Activated T-cell treated with anti-CD3 and anti-CD28 coated beads for 1 hour (primary cell): ENCODE data around the gene MYO1E.
"Not testable (repeated sequence)": the region's sequence is repeated elsewhere in the genome, so short reads cannot be mapped to it uniquely, and the experiment has no call there.

Experiments
- DNase-seq: peaks from one replicate; pipeline ENCODE4 v3.0.0-alpha.2; 2020; ENCODE audit warnings: low read depth

Gene MYO1E

GRCh38 chr15:59350421-59350732, 22.3 kb downstream of the MYO1E start:
- DNase-seq = no peak

GRCh38 chr15:59349680-59350420, 22.8 kb downstream of the MYO1E start:
- DNase-seq = no peak

- DNase-seq = no peak
Measured at GRCh38 chr15:59347915-59348314, 24.8 kb downstream of the MYO1E start.

GRCh38 chr15:59346951-59347350, 25.7 kb downstream of the MYO1E start:
- DNase-seq = no peak

- DNase-seq = no peak
Measured at GRCh38 chr15:59345326-59345725, 27.3 kb downstream of the MYO1E start.

GRCh38 chr15:59344311-59344710, 28.4 kb downstream of the MYO1E start:
- DNase-seq = no peak

GRCh38 chr15:59340325-59340724, 32.3 kb downstream of the MYO1E start:
- DNase-seq = no peak

GRCh38 chr15:59339252-59339672, 33.4 kb downstream of the MYO1E start:
- no peak for DNase-seq

GRCh38 chr15:59338414-59338813, 34.3 kb downstream of the MYO1E start:
- DNase-seq = no peak

GRCh38 chr15:59336725-59337124, 35.9 kb downstream of the MYO1E start:
- not testable (repeated sequence) for DNase-seq

- DNase-seq = no peak
Measured at GRCh38 chr15:59335207-59335786, 37.4 kb downstream of the MYO1E start.

- no peak for DNase-seq
Measured at GRCh38 chr15:59334076-59334415, 38.6 kb downstream of the MYO1E start.

GRCh38 chr15:59333401-59334075, 39.1 kb downstream of the MYO1E start:
- DNase-seq = no peak

- no peak for DNase-seq
Measured at GRCh38 chr15:59332009-59332408, 40.7 kb downstream of the MYO1E start.

- DNase-seq = no peak
Measured at GRCh38 chr15:59330649-59331048, 42.0 kb downstream of the MYO1E start.

- DNase-seq = no peak
Measured at GRCh38 chr15:59329570-59330350, 42.9 kb downstream of the MYO1E start.

- no peak for DNase-seq
Measured at GRCh38 chr15:59329091-59329490, 43.6 kb downstream of the MYO1E start.

GRCh38 chr15:59327942-59328341, 44.7 kb downstream of the MYO1E start:
- DNase-seq = no peak

GRCh38 chr15:59326856-59327255, 45.8 kb downstream of the MYO1E start:
- no peak for DNase-seq

GRCh38 chr15:59322056-59322759, 50.5 kb downstream of the MYO1E start:
- no peak for DNase-seq

GRCh38 chr15:59321000-59321689, 51.5 kb downstream of the MYO1E start:
- DNase-seq = no peak

GRCh38 chr15:59317211-59317610, 55.5 kb downstream of the MYO1E start:
- DNase-seq = no peak
